ENCODE measurements around the gene CNST. TPM values are rescaled to one million over a fixed set of nuclear protein-coding genes. Genes with fewer than 3 reads are reported as not detected.
"Not testable (repeated sequence)": the region's sequence is repeated elsewhere in the genome, so short reads cannot be mapped to it uniquely, and the experiment has no call there.

CNST gene
- total RNA-seq, 6 experiments from 2014 or later, result 9.8 to 21.7 (median 14.6) TPM

DNA sequence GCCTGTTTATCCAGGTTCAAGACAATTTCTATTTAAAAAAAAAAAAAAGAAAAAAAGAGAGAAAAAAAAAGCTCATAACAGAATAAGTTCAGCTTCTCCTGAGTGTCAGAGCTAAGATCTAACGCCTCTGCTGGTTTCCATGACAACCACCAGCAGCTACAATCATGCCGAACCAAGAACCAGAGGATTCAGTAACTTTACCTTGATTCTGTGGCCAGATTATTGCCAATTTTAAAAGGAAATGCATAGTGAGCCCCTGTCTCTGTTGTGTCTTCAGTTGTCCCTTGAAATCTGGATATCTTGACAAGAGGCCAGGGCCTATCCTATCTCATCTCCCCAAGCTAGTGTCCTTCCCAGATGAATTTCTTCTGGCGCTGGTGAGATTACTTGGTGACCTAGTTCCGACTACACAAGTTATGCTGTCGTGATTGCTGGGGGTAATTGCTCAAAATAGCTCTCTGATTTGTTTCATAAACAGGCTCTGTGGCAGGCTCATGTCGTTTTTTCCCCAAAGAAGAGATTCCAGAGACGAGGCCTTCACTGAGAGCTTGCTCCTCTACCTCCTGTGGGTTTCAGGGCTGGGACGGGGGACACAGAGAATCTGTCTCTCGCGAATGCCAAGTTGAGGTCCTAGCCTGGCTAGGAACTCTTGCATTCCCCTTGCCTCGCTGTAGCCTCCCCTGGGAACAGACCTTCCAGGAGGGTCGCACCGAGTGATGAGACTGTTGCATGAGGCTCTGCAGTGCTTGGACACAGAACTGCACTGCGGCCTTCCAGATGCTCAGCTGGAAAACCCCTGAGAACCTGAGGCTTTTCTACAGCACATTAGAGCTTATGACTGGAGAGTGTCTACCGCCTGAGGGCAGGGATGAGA, 125.6 kb downstream of the CNST start:
- H3K27ac ChIP-seq, result no peak overlapping the region
- H3K9me3 ChIP-seq, result no peaks in the 10 kb centered on the region
- intact Hi-C loops (cut with DNase I), result loop anchor here in 1 of 2 donors (10.0 kb wide), 1 partner anchor 187 kb away; the partner anchor contains the start of gene SMYD3
- ATAC-seq (no peak), DNase-seq (no peak)
- TF ChIP-seq, protein P1, sequence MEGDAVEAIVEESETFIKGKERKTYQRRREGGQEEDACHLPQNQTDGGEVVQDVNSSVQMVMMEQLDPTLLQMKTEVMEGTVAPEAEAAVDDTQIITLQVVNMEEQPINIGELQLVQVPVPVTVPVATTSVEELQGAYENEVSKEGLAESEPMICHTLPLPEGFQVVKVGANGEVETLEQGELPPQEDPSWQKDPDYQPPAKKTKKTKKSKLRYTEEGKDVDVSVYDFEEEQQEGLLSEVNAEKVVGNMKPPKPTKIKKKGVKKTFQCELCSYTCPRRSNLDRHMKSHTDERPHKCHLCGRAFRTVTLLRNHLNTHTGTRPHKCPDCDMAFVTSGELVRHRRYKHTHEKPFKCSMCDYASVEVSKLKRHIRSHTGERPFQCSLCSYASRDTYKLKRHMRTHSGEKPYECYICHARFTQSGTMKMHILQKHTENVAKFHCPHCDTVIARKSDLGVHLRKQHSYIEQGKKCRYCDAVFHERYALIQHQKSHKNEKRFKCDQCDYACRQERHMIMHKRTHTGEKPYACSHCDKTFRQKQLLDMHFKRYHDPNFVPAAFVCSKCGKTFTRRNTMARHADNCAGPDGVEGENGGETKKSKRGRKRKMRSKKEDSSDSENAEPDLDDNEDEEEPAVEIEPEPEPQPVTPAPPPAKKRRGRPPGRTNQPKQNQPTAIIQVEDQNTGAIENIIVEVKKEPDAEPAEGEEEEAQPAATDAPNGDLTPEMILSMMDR (IDR thresholded peaks at IDR 0.05), result no peak
- no peak for TF ChIP-seq POLR2A (IDR thresholded peaks at IDR 0.05)
- no peaks in the 10 kb centered on the region for H3K36me3 ChIP-seq
- H3K27me3 ChIP-seq, result no peaks in the 10 kb centered on the region
- 75% methylated on average over 11 of the region's 15 CpGs for WGBS (ENCODE audit: insufficient coverage, low coverage, low lambda C conversion rate, missing lambda C conversion rate)
- no peak overlapping the region for H3K4me3 ChIP-seq
- peaks cover 0 to 7% (median 2%) of the 10 kb centered on the region in 4 donors for H3K4me1 ChIP-seq

DNA sequence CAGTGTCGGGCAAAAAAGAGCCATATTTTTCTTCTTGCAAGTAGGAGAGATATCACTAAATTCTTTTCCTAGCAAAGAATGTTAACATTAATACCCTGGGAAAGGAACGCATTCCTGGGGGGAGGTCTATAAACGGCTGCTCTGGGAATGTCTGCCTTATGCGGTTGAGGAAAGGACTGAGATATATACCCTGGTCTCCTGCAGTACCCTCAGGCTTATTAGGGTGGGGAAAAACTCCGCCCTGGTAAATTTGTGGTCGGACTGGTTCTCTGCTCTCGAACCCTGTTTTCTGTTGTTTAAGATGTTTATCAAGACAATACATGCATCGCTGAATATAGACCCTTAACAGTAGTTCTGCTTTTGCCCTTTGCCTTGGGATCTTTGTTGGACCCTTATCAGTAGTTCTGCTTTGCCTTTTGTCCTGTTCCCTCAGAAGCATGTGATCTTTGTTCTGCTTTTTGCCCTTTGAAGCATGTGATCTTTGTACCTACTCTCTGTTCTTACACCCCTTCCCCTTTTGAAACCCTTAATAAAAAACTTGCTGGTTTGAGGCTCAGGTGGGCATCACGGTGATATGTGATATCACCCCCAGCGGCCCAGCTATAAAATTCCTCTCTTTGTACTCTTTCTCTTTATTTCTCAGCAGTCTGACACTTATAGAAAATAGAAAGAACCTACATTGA, 128.1 kb downstream of the CNST start:
- WGBS (ENCODE audit: insufficient coverage, low coverage, low lambda C conversion rate, missing lambda C conversion rate), result 85% methylated on average over 8 of the region's 10 CpGs
- H3K9me3 ChIP-seq, DNase-seq, H3K36me3 ChIP-seq, ATAC-seq, H3K4me3 ChIP-seq, H3K27me3 ChIP-seq, H3K27ac ChIP-seq: not testable (repeated sequence)
- intact Hi-C loops (cut with DNase I), result loop anchor here in 1 of 2 donors (10.0 kb wide), 1 partner anchor 190 kb away; the partner anchor contains the start of gene SMYD3
- peaks cover 0 to 10% (median 2%) of the 10 kb centered on the region in 4 donors for H3K4me1 ChIP-seq

DNA sequence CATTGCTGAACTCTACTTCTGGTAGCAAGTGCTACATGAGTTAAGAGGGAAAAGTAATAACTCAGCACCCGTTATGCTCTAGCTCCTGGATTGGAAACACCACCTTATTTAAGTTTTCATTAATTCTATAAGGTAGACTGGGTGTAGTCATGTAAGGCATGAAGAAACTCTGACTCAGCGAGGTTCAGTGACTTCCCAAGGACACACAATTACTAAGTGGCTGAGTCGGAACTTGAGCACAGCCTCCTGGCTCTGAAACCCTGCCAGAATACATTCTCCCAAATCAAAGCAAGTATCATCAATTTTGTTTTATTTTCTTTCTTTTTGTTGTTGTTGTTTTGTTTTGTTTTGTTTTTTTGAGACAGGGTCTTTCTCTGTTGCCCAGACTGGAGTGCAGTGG, 128.9 kb downstream of the CNST start:
- ATAC-seq, result no peak
- intact Hi-C loops (cut with DNase I), result loop anchor here in 1 of 2 donors (10.0 kb wide), 1 partner anchor 190 kb away; the partner anchor contains the start of gene SMYD3
- no peaks in the 10 kb centered on the region for H3K27me3 ChIP-seq
- H3K4me3 ChIP-seq, result no peak overlapping the region
- no peak overlapping the region for H3K27ac ChIP-seq
- no peaks in the 10 kb centered on the region for H3K36me3 ChIP-seq
- TF ChIP-seq POLR2A (IDR thresholded peaks at IDR 0.05), result no peak
- TF ChIP-seq, protein P1 (IDR thresholded peaks at IDR 0.05), result no peak
- H3K4me1 ChIP-seq, result peaks cover 0 to 5% (median 0%) of the 10 kb centered on the region in 4 donors
- no peaks in the 10 kb centered on the region for H3K9me3 ChIP-seq
- WGBS (ENCODE audit: insufficient coverage, low coverage, low lambda C conversion rate, missing lambda C conversion rate), result 92% methylated on average over 3 of the region's 3 CpGs
- no peak for DNase-seq

DNA sequence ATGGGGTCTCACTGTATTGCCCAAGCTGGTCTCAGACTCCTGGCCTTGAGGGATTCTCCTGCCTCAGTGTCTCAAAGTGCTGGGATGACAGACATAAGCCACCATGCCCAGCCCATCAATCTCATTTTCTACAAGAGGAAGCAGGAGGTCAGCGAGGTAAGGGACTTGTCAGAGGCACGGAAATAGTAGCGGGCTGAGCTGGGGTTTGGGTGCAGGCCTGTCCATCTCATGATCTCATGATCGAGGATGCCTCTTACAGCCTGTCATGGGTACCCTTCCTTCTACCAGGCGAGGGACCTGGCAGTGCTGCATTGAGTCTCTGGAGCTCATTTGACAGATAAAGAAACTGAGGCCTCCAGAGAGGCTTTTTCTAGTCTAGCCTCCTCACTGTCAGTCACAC, 129.4 kb downstream of the CNST start:
- peak overlapping the region in 1 of 3 donors; percentile 27 for H3K27ac ChIP-seq
- TF ChIP-seq POLR2A (IDR thresholded peaks at IDR 0.05), result no peak
- TF ChIP-seq, protein P1 (IDR thresholded peaks at IDR 0.05), result no peak
- DNase-seq, result no peak
- no peaks in the 10 kb centered on the region for H3K36me3 ChIP-seq
- H3K4me3 ChIP-seq, result no peak overlapping the region
- intact Hi-C loops (cut with DNase I), result loop anchor here in 1 of 2 donors (10.0 kb wide), 1 partner anchor 191 kb away; the partner anchor contains the start of gene SMYD3
- peaks cover 0 to 5% (median 0%) of the 10 kb centered on the region in 4 donors for H3K4me1 ChIP-seq
- no peaks in the 10 kb centered on the region for H3K9me3 ChIP-seq
- WGBS (ENCODE audit: insufficient coverage, low coverage, low lambda C conversion rate, missing lambda C conversion rate), result 100% methylated on average over 1 of the region's 5 CpGs
- H3K27me3 ChIP-seq, result no peaks in the 10 kb centered on the region
- no peak for ATAC-seq
